ENCODE measurements around the gene LUC7L3. TPM values are rescaled to one million over a fixed set of nuclear protein-coding genes. Genes with fewer than 3 reads are reported as not detected.

LUC7L3 gene
- total and polyA plus RNA-seq, 8 donors: 63.4 to 1,211 (median 208) TPM

- Histone ChIP-seq H3K9me3 (no peaks in the 10 kb centered on the region), H3K4me1 (peaks cover 0 to 17% (median 9%) of the 10 kb centered on the region in 4 donors), H3K27ac (no peak overlapping the region), H3K4me3 (no peak overlapping the region), H3K27me3 (no peaks in the 10 kb centered on the region), H3K36me3 (peaks cover 33 to 68% (median 65%) of the 10 kb centered on the region in 4 donors)
- WGBS, 5 donors: 49 to 60% (median 51%) methylated on average over 2 of the region's 2 CpGs
- TF ChIP-seq POLR2A (IDR thresholded peaks at IDR 0.05) (no peak), POLR2AphosphoS5 (IDR thresholded peaks at IDR 0.05) (no peak), CTCF (IDR thresholded peaks at IDR 0.05) (no peak), EP300 (IDR thresholded peaks at IDR 0.05) (no peak)
- DNase-seq: no peak
- intact Hi-C loops (cut with DNase I; ENCODE audit: low total_unique reads): no loop called here
Observed at GRCh38 chr17:50754521-50754920, 35.1 kb downstream of the LUC7L3 start.

DNA sequence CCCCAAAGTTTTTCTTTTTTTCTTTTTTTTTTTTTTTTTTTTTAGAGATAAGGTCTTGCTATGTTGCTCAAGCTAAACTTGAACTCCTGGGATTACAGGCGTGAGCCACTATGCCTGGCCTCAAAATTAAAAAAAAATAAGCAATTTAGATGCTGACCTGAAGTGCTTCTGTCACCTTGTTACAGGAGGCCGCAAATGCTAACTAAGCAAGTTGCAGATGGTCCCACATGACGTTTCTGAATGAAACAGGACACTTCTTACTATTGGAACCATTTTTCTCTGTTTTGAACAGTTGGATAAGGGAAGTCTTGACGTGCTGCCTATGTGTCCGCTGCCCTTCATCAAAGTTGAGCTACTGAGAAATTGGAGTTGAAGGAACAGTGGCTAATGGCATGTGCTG is 39.1 kb downstream of the LUC7L3 start:
- peaks cover 7 to 27% (median 15%) of the 10 kb centered on the region in 4 donors for H3K4me1 ChIP-seq
- H3K27ac ChIP-seq: no peak overlapping the region
- intact Hi-C loops (cut with DNase I; ENCODE audit: low total_unique reads): no loop called here
- no peak for TF ChIP-seq EP300 (IDR thresholded peaks at IDR 0.05)
- TF ChIP-seq POLR2AphosphoS5 (IDR thresholded peaks at IDR 0.05): no peak
- peaks cover 5 to 28% (median 25%) of the 10 kb centered on the region in 4 donors for H3K36me3 ChIP-seq
- no peaks in the 10 kb centered on the region for H3K27me3 ChIP-seq
- no peak for DNase-seq
- H3K4me3 ChIP-seq: no peak overlapping the region
- WGBS, 5 donors: 52 to 64% (median 62%) methylated on average over 5 of the region's 5 CpGs
- no peaks in the 10 kb centered on the region for H3K9me3 ChIP-seq

- TF ChIP-seq CTCF (IDR thresholded peaks at IDR 0.05): no peak
- no peak for TF ChIP-seq POLR2AphosphoS5 (IDR thresholded peaks at IDR 0.05)
- TF ChIP-seq EP300 (IDR thresholded peaks at IDR 0.05): no peak
- no peak for TF ChIP-seq POLR2A (IDR thresholded peaks at IDR 0.05)
- Histone ChIP-seq H3K36me3 (peaks cover 0 to 23% (median 20%) of the 10 kb centered on the region in 4 donors), H3K4me3 (no peak overlapping the region), H3K27ac (no peak overlapping the region), H3K27me3 (no peaks in the 10 kb centered on the region), H3K9me3 (no peaks in the 10 kb centered on the region), H3K4me1 (peaks cover 13 to 32% (median 21%) of the 10 kb centered on the region in 4 donors)
- no peak for DNase-seq
- 68 to 72% (median 70%) methylated on average over 8 to 9 of the region's 9 CpGs for WGBS, 5 donors
- intact Hi-C loops (cut with DNase I; ENCODE audit: low total_unique reads): no loop called here
Observed at GRCh38 chr17:50758989-50759544, 39.7 kb downstream of the LUC7L3 start.

GRCh38 chr17:50762177-50762576 is 42.8 kb downstream of the LUC7L3 start:
- H3K36me3 ChIP-seq: no peaks in the 10 kb centered on the region
- H3K4me3 ChIP-seq: no peak overlapping the region
- peaks cover 32 to 53% (median 44%) of the 10 kb centered on the region in 4 donors for H3K4me1 ChIP-seq
- WGBS, 5 donors: 92 to 97% (median 95%) methylated on average over 2 of the region's 2 CpGs
- no peaks in the 10 kb centered on the region for H3K27me3 ChIP-seq
- TF ChIP-seq CTCF (IDR thresholded peaks at IDR 0.05) (no peak), EP300 (IDR thresholded peaks at IDR 0.05) (no peak), POLR2AphosphoS5 (IDR thresholded peaks at IDR 0.05) (no peak), POLR2A (IDR thresholded peaks at IDR 0.05) (no peak)
- DNase-seq: no peak
- no peak overlapping the region for H3K27ac ChIP-seq
- intact Hi-C loops (cut with DNase I; ENCODE audit: low total_unique reads): no loop called here
- H3K9me3 ChIP-seq: no peaks in the 10 kb centered on the region

Measured in stomach (tissue), 9 donors.